Measurements from ENCODE around the gene HHAT. TPM values are rescaled to one million over a fixed set of nuclear protein-coding genes. Genes with fewer than 3 reads are reported as not detected.

HHAT gene
- total and polyA plus RNA-seq, 2 donors (not counting 3 experiments of a cell fraction or from before 2014, with no cell fraction given), result 2.4 to 4.3 TPM

GRCh38 chr1:210296682-210297081 lies 32.0 kb upstream of the HHAT start:
- Histone ChIP-seq H2AFZ (ENCODE audit: low read depth, low read length) (no peak overlapping the region), H4K20me1 (replicated peaks; ENCODE audit: control insufficient read depth, extremely low read depth, insufficient read depth, low read length) (no peaks in the 10 kb centered on the region), H3K79me2 (ENCODE audit: control insufficient read depth, insufficient read depth, low read length) (no peaks in the 10 kb centered on the region), H3K4me2 (ENCODE audit: insufficient read depth, low read length) (no peak overlapping the region), H3K9me1 (replicated peaks; ENCODE audit: control insufficient read depth, extremely low read depth, insufficient read depth, low read length) (no peaks in the 10 kb centered on the region), H3K9ac (replicated peaks; ENCODE audit: extremely low read depth, insufficient read depth, low read length) (no peak overlapping the region), H3K4me3 (replicated peaks in 1 of 3; ENCODE audit: insufficient read depth in 1 of 3, low read depth in 1 of 3, low read length in 3 of 3) (no peak overlapping the region), H3K9me3 (replicated peaks; ENCODE audit: control insufficient read depth, insufficient read depth, low read length) (no peaks in the 10 kb centered on the region), H3K36me3 (ENCODE audit: control insufficient read depth in 2 of 2, extremely low read depth in 1 of 2, insufficient read depth in 2 of 2, low read length in 2 of 2) (no peaks in the 10 kb centered on the region), H3K27ac (ENCODE audit: insufficient read depth, low read depth, low read length) (no peak overlapping the region), H3K4me1 (ENCODE audit: control insufficient read depth, extremely low read depth, insufficient read depth, low read length) (no peaks in the 10 kb centered on the region), H3K27me3 (ENCODE audit: control insufficient read depth in 2 of 2, insufficient read depth in 2 of 2, low read length in 2 of 2) (peaks cover 18 to 28% of the 10 kb centered on the region in 2 experiments)
- POLR2A ChIA-PET, result no interaction called here
- FAIRE-seq (no peak), DNase-seq (ENCODE audit: low read depth, low spot score) (no peak)
- CTCF ChIA-PET, result no interaction called here
- no TSS peak for BruUV-seq (replicated peaks)
- dilution Hi-C loops (cut with MboI; ENCODE audit: extremely low pct_ligation_motif_present, low sequenced_read_pairs) (no loop called here), intact Hi-C loops (cut with micrococcal nuclease) (no loop called here)
- TF ChIP-seq POLR2AphosphoS5 (IDR thresholded peaks at IDR 0.05; ENCODE audit: insufficient read depth, low read depth, low read length) (no peak), CTCF (IDR thresholded peaks at IDR 0.05; ENCODE audit: extremely low read depth in 1 of 2, insufficient read depth in 1 of 2, low read depth in 1 of 2, low read length in 2 of 2) (no peak), FOS (IDR thresholded peaks at IDR 0.05; ENCODE audit: borderline replicate concordance, insufficient read depth, low read length) (no peak), MAX (IDR thresholded peaks at IDR 0.05; ENCODE audit: insufficient read depth, insufficient read length) (no peak), MYC (IDR thresholded peaks at IDR 0.05; ENCODE audit: low read depth, low read length) (no peak), JUN (IDR thresholded peaks at IDR 0.05; ENCODE audit: borderline replicate concordance, insufficient read depth, insufficient read length, low read depth) (no peak), POLR2A (IDR thresholded peaks at IDR 0.05; ENCODE audit: low read depth, low read length) (no peak), EZH2 (IDR thresholded peaks at IDR 0.05; ENCODE audit: borderline replicate concordance, low read depth, low read length, severe bottlenecking) (no peak), GATA2 (IDR thresholded peaks at IDR 0.05; ENCODE audit: insufficient read depth, insufficient read length, low read depth, low read length) (no peak)
